ENCODE data around the gene KLHDC3. TPM values are rescaled to one million over a fixed set of nuclear protein-coding genes. Genes with fewer than 3 reads are reported as not detected.

The KLHDC3 gene
- total and polyA plus RNA-seq, 9 of the 15 experiments (the other 6 are each of a cell fraction or from before 2014, with no cell fraction given), result 4.5 to 171 (median 107) TPM

GRCh38 chr6:42978839-42979522 is 35.1 kb upstream of the KLHDC3 start, which contains the start of gene PEX6 (continued):
- TF ChIP-seq TRIM25 (IDR thresholded peaks at IDR 0.05; ENCODE audit: borderline replicate concordance) (no peak), IRF9 (tag; IDR thresholded peaks at IDR 0.05) (no peak), MBD1 (CRISPR knock-in tag; IDR thresholded peaks at IDR 0.05) (no peak), MNT (conservative IDR thresholded peaks at IDR 0.05) (peak; percentile 56 to 81; a peak in 3 of 4 replicates), ZNF217 (CRISPR knock-in tag; IDR thresholded peaks at IDR 0.05) (no peak), TCF7L2 (IDR thresholded peaks at IDR 0.05; ENCODE audit: low read depth, low read length) (no peak), CUX1 (CRISPR knock-in tag; IDR thresholded peaks at IDR 0.05) (no peak), CBFB (CRISPR knock-in tag; IDR thresholded peaks at IDR 0.05) (no peak), CHD2 (IDR thresholded peaks at IDR 0.05; ENCODE audit: low read depth, low read length) (no peak; the same call in 1 of the 2 replicates), FOSL1 (tag; conservative IDR thresholded peaks at IDR 0.05) (no peak), MTA1 (IDR thresholded peaks at IDR 0.05; ENCODE audit: borderline replicate concordance) (0 out of 2 replicates have a peak, but pooled peaks have one; percentile 22), ZZZ3 (IDR thresholded peaks at IDR 0.05) (no peak; the same call in 1 of the 2 replicates), HMGN3 (IDR thresholded peaks at IDR 0.05; ENCODE audit: borderline replicate concordance, extremely low read depth, insufficient read length, low read depth, low read length) (peak; percentile 62)
